ENCODE measurements around the gene METTL3.

METTL3 gene

DNA sequence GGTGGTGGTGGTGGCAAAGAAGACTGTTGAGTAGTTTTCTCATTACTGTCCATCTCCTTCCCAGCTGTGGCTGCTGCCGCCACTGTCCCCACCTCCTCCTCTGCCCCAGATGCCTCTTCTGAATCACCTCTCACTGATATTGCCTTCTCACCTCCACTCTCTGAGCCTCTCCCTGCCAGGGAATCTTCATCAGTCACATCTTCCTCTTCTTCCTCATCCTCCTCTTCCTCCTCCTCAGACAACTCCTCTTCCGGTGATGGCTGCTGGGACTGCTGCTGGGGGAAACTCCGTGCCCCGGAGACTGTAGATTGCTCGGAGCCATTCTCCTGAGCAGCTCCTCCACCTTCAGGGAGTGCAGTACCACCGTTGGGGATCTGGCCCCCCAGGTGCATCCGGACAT, 12.1 kb upstream of the METTL3 start:
- no peaks in the 10 kb centered on the region for H3K9me3 Mint-ChIP-seq
- no peaks in the 10 kb centered on the region for H3K36me3 Mint-ChIP-seq (ENCODE audit: insufficient read depth)
- no peak for DNase-seq (ENCODE audit: low spot score in 2 of 2)
- no peak overlapping the region for H3K27ac Mint-ChIP-seq (ENCODE audit: low read depth)
- H3K4me3 Mint-ChIP-seq = no peak overlapping the region
- no peaks in the 10 kb centered on the region for H3K27me3 Mint-ChIP-seq
- peaks cover 18% of the 10 kb centered on the region for H3K4me1 Mint-ChIP-seq
- ATAC-seq (replicated peaks; ENCODE audit: extremely low read depth, poor library complexity, severe bottlenecking) = no peak

DNA sequence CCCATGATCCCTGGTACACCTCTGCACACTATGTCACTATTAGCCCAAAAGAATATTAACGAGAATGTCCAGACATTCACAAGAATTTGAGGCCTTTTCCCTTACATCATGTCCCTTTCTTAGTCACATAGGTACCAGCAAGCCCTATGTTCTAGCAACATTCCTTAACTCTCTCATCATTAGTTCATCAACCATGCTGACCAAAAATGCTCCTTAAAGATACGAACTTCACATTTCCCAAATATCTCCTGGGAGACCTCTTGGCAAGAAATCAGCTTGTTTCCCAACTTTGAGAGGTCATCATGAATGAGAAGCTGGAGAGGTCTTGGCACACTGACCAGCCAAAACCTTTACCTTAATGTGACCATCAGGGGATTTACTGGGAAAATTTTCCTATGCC, 10.4 kb upstream of the METTL3 start:
- DNase-seq (ENCODE audit: low spot score in 2 of 2) (no peak), ATAC-seq (replicated peaks; ENCODE audit: extremely low read depth, poor library complexity, severe bottlenecking) (no peak)
- Mint-ChIP-seq H3K9me3 (no peaks in the 10 kb centered on the region), H3K27ac (ENCODE audit: low read depth) (no peak overlapping the region), H3K4me3 (no peak overlapping the region), H3K4me1 (peaks cover 10% of the 10 kb centered on the region), H3K27me3 (no peaks in the 10 kb centered on the region), H3K36me3 (ENCODE audit: insufficient read depth) (no peaks in the 10 kb centered on the region)

DNA sequence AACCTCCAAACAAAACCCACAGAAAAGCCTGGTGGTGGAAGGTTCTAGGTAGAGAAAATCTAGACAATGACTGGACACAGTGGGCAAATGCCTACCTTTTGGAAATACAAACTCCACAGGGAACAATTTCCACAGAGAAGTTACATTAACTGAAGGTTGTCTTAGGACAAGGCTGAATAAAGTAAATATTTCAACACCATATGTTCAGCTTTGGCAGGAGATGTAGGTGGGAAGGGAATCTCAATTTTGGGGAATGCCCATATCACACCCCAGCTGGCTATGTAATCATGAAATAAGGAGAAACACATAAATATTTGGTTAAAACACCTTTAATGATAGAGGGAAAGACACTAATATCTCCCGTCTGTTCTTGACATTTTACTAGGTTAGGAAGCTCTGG, 9.6 kb upstream of the METTL3 start:
- Mint-ChIP-seq H3K27me3 (no peaks in the 10 kb centered on the region), H3K36me3 (ENCODE audit: insufficient read depth) (no peaks in the 10 kb centered on the region), H3K9me3 (no peaks in the 10 kb centered on the region), H3K27ac (ENCODE audit: low read depth) (no peak overlapping the region), H3K4me3 (no peak overlapping the region), H3K4me1 (peaks cover 10% of the 10 kb centered on the region)
- no peak for ATAC-seq (replicated peaks; ENCODE audit: extremely low read depth, poor library complexity, severe bottlenecking)
- no peak for DNase-seq (ENCODE audit: low spot score in 2 of 2)

DNA sequence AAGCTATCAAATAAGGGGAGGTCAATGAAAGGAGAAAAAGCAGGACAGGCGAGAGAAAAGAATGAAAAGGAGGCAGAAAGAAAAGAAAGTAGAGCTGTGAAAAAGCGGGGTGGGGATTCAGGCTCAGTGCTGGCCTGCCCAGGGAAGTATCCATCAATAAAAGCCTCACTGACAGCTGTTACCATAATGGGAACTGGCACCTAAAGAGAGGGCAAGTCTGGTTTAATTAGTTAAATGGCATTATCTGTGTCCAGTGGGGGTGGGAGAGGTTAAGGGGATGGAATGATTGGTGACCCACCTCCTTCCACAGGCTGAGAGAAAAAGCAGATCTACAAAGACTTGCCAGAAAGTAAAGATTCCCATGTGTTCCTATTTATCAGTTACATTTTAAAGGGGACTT, 7.6 kb upstream of the METTL3 start:
- H3K27ac Mint-ChIP-seq (ENCODE audit: low read depth) = no peak overlapping the region
- H3K4me3 Mint-ChIP-seq = no peak overlapping the region
- no peaks in the 10 kb centered on the region for H3K4me1 Mint-ChIP-seq
- H3K9me3 Mint-ChIP-seq = no peaks in the 10 kb centered on the region
- no peaks in the 10 kb centered on the region for H3K27me3 Mint-ChIP-seq
- no peak for DNase-seq (ENCODE audit: low spot score in 2 of 2)
- no peak for ATAC-seq (replicated peaks; ENCODE audit: extremely low read depth, poor library complexity, severe bottlenecking)
- no peaks in the 10 kb centered on the region for H3K36me3 Mint-ChIP-seq (ENCODE audit: insufficient read depth)

DNA sequence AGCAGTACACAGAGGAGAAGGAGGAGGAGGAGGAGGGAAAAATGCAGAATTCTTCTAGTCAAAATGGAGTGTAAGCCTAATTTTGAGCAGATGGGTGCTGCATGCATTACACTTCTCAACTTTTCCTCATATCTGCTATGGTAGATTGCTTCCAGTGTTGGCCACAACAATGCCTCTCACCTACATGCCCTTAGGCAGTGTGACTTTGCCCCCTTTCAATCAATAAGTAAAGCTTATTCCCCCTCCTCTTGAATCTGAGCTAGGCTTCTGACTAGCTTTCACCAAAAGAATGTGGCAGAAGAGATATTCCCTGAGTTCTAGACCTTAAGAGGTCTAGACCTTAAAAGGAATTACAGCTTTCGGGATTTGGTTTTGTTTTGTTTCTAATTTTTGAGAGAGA, 3.2 kb upstream of the METTL3 start:
- no peak overlapping the region for H3K27ac Mint-ChIP-seq (ENCODE audit: low read depth)
- no peak overlapping the region for H3K4me3 Mint-ChIP-seq
- ATAC-seq (replicated peaks; ENCODE audit: extremely low read depth, poor library complexity, severe bottlenecking) = no peak
- H3K4me1 Mint-ChIP-seq = peaks cover 14% of the 10 kb centered on the region
- H3K9me3 Mint-ChIP-seq = peaks cover 5% of the 10 kb centered on the region
- peaks cover 11% of the 10 kb centered on the region for H3K36me3 Mint-ChIP-seq (ENCODE audit: insufficient read depth)
- no peaks in the 10 kb centered on the region for H3K27me3 Mint-ChIP-seq
- DNase-seq (ENCODE audit: low spot score in 2 of 2) = no peak

DNA sequence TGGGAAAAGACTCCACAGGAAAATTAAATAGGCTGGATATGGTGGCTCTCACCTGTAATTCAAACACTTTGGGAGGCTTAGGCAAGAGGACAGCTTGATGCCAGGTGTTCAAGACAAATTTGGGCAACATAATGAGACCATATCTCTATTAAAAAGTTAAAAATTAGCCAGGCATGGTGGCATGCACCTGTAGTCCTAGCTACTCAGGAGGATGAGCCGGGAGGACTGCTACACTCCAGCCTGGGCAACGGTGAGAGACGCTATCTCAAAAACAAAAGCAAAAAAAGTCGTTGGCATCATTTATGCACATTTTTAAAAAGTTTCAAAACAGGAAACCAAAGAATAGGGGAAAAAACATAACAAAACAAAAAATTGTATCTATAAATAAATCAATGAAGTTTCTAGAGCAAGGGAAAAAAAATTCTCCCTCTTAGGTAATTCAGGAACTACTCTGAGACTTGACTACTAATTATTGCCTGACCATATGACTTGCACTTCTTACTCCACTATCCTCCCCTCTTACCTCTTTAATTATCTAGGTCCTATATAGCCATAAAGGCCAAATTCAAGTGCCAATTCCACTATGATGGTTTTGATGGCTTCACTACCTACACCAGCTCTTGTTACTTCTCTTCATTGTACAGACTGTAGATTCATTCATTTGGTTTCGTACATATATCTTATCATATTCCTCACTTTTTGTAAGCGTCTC, 1.6 kb downstream of the METTL3 start:
- Mint-ChIP-seq H3K4me1 (peaks cover 37% of the 10 kb centered on the region), H3K4me3 (peak overlapping the region; percentile 97), H3K36me3 (ENCODE audit: insufficient read depth) (peaks cover 16% of the 10 kb centered on the region), H3K27me3 (no peaks in the 10 kb centered on the region), H3K9me3 (peaks cover 5% of the 10 kb centered on the region), H3K27ac (ENCODE audit: low read depth) (peak overlapping the region; percentile 97)
- ATAC-seq (replicated peaks; ENCODE audit: extremely low read depth, poor library complexity, severe bottlenecking) (no peak), DNase-seq (ENCODE audit: low spot score in 2 of 2) (no peak)

DNA sequence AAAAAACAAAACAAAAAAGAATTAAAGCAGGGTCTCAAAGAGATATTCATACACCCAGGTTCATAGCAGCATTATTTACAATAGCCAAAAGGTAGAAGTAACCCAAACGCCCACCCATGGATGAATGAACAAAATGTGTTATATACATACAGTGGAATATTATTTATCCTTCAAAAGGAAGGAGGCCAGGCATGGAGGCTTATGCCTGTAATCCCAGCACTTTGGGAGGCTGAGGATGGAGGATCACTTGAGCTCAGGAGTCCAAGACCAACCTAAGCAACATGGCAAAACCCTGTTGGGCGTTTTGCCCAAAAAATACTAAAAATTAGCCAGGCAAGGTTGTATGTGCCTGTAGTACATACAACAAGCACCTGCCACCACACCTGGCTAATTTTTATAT, 4.6 kb downstream of the METTL3 start:
- ATAC-seq (replicated peaks; ENCODE audit: extremely low read depth, poor library complexity, severe bottlenecking) = no peak
- peaks cover 37% of the 10 kb centered on the region for H3K4me1 Mint-ChIP-seq
- no peaks in the 10 kb centered on the region for H3K27me3 Mint-ChIP-seq
- peaks cover 4% of the 10 kb centered on the region for H3K9me3 Mint-ChIP-seq
- H3K36me3 Mint-ChIP-seq (ENCODE audit: insufficient read depth) = peaks cover 24% of the 10 kb centered on the region
- H3K27ac Mint-ChIP-seq (ENCODE audit: low read depth) = peak overlapping the region; percentile 71
- DNase-seq (ENCODE audit: low spot score in 2 of 2) = no peak
- H3K4me3 Mint-ChIP-seq = no peak overlapping the region

DNA sequence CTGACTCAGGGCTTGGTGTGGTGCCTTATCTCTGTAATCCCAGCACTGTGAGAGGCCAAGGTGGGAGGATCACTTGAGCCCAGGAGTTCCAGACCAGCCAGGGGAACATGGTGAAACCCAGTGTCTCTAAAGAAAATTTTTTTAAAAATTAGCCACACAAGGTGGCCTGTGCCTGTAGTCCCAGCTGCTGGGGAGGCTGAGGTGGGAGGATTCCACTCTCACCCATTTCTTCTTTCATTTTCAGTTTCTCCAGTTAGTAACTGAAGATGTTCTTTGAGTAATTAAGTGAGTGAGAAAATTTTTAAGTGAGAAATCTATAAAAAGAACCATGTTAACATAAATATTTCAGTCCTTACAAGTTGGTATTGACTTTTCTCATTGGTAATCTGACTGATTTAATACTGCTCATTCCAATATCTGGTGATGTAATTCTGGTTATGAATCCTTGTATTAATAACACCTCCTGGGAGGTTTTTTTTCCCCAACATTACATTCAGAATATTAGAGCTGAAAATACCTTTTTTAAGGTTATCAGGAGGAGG, 6.1 kb downstream of the METTL3 start:
- DNase-seq (ENCODE audit: low spot score in 2 of 2) (no peak), ATAC-seq (replicated peaks; ENCODE audit: extremely low read depth, poor library complexity, severe bottlenecking) (peak; percentile 28)
- peak overlapping the region; percentile 71 for H3K27ac Mint-ChIP-seq (ENCODE audit: low read depth)
- peaks cover 26% of the 10 kb centered on the region for H3K36me3 Mint-ChIP-seq (ENCODE audit: insufficient read depth)
- no peaks in the 10 kb centered on the region for H3K9me3 Mint-ChIP-seq
- peaks cover 29% of the 10 kb centered on the region for H3K4me1 Mint-ChIP-seq
- no peaks in the 10 kb centered on the region for H3K27me3 Mint-ChIP-seq
- H3K4me3 Mint-ChIP-seq = no peak overlapping the region

DNA sequence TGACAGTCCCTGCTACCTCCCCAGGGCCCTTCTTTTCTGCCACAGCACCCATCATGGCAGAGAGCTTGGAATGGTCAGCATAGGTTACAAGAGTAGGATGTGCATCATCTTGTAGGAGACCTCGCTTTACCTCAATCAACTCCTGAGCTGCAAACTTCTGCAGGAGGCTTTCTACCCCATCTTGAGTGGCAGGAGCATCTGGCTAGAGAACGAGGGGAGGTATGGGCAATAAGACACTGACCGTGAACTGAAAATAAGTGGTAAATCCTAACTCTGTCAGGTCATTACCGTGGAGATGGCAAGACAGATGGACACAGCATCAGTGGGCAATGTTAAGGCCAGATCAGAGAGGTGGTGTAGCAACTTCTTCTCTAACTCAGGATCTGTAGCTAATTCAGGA, 7.8 kb downstream of the METTL3 start:
- Mint-ChIP-seq H3K36me3 (ENCODE audit: insufficient read depth) (peaks cover 43% of the 10 kb centered on the region), H3K4me3 (no peak overlapping the region), H3K4me1 (peaks cover 20% of the 10 kb centered on the region), H3K9me3 (no peaks in the 10 kb centered on the region), H3K27me3 (no peaks in the 10 kb centered on the region), H3K27ac (ENCODE audit: low read depth) (no peak overlapping the region)
- no peak for ATAC-seq (replicated peaks; ENCODE audit: extremely low read depth, poor library complexity, severe bottlenecking)
- DNase-seq (ENCODE audit: low spot score in 2 of 2) = no peak

DNA sequence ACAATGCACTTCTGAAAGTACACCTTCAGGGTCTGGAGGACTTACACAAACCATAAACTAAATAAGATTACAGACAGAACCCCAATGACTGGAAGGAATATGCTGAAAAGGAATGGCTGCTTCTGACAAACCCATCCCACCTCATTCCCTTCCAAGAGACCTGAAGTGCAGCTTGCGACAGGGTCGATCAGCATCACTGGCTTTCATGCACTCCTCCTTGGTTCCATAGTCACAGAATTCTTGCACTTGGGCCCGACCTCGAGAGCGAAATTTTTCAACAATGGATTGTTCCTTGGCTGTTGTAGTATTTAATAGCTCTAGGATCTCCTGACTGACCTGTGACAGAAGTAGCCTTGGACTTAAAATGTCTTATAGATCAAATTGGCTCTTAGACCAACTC, 9.6 kb downstream of the METTL3 start:
- Mint-ChIP-seq H3K27ac (ENCODE audit: low read depth) (no peak overlapping the region), H3K4me3 (no peak overlapping the region), H3K4me1 (peaks cover 17% of the 10 kb centered on the region), H3K27me3 (no peaks in the 10 kb centered on the region), H3K36me3 (ENCODE audit: insufficient read depth) (peaks cover 52% of the 10 kb centered on the region), H3K9me3 (no peaks in the 10 kb centered on the region)
- DNase-seq (ENCODE audit: low spot score in 2 of 2) (no peak), ATAC-seq (replicated peaks; ENCODE audit: extremely low read depth, poor library complexity, severe bottlenecking) (no peak)

DNA sequence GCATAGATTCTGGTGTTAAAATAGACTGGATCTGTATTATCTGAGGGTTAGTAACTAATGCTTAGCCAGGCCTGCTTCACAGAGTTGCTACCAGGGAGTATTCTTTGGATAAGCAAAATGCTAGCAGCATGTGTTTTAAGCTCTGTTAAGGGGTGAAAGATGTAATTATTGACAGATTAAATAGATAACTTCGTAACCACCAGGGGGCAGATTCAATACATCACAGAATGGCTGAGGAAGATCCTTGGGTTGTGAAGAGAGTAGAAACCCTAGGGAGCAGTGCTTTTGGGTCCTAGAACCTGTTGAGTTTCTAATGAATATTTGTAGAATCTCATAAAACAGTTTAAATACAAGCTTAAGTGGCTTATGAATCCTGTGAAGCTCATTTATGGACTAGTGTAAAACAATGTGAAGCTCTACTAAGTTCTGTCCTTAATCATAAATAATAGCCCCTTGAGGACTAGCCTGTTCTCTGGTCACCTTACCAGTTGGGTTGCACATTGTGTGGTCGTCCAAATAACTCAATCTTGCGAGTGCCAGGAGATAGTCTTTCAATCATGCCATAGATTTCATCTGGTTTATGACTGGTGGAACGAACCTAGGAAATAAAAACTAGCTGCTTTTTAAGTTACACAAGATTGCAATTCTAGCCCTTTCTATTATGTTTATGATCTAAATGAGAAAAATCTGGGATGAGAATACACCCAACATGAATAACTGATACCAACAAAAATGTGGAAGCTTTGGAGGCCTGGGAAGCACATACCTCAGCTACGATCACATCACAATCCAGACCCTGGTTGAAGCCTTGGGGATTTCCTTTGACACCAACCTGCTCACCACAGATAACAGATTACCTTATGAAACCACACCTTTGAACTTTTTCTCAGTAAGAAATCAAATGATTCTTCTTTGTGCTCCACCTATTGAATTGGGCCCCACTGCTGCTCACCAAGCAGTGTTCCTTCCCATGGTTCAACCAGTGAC, 12.3 kb downstream of the METTL3 start:
- peaks cover 78% of the 10 kb centered on the region for H3K36me3 Mint-ChIP-seq (ENCODE audit: insufficient read depth)
- no peak for DNase-seq (ENCODE audit: low spot score in 2 of 2)
- H3K27ac Mint-ChIP-seq (ENCODE audit: low read depth) = no peak overlapping the region

DNA sequence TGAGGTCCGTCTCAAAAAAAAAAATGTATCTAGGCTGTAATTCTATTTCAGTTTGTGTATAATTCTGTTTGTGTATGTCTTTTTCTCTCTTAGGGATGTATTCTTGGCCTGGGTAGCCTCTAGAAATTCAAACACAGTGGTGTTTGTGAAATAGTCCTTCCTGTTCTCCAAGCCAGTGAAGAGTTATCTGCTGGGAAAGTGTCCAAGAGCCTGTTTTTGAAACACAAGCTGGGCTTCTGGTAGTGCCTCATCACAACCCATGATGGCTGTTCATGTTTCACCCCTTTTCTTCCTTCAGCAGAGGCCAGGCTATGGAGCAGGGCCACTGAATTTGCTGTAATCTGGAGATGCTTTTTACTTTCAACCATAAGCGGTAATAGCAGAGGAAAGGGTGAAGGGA, 14.7 kb downstream of the METTL3 start:
- peaks cover 15% of the 10 kb centered on the region for H3K4me1 Mint-ChIP-seq
- ATAC-seq (replicated peaks; ENCODE audit: extremely low read depth, poor library complexity, severe bottlenecking) = no peak
- no peak overlapping the region for H3K4me3 Mint-ChIP-seq
- H3K36me3 Mint-ChIP-seq (ENCODE audit: insufficient read depth) = peaks cover 89% of the 10 kb centered on the region
- no peak overlapping the region for H3K27ac Mint-ChIP-seq (ENCODE audit: low read depth)
- DNase-seq (ENCODE audit: low spot score in 2 of 2) = no peak
- H3K27me3 Mint-ChIP-seq = no peaks in the 10 kb centered on the region
- H3K9me3 Mint-ChIP-seq = no peaks in the 10 kb centered on the region

More for the DNA sequence above, 12.3 kb downstream of the METTL3 start:
- H3K4me3 Mint-ChIP-seq = no peak overlapping the region
- H3K4me1 Mint-ChIP-seq = peaks cover 8% of the 10 kb centered on the region
- H3K9me3 Mint-ChIP-seq = no peaks in the 10 kb centered on the region
- H3K27me3 Mint-ChIP-seq = no peaks in the 10 kb centered on the region
- peak; percentile 79 for ATAC-seq (replicated peaks; ENCODE audit: extremely low read depth, poor library complexity, severe bottlenecking)
